A172 (cell line): ENCODE data around the gene MACC1. TPM values are rescaled to one million over a fixed set of nuclear protein-coding genes. Genes with fewer than 3 reads are reported as not detected.

Source experiments
- DNase-seq: peaks from one replicate; pipeline ENCODE4 v3.0.0-alpha.2; 2015; ENCODE audit warnings: low spot score
- total RNA-seq: library from RNA; depleted of rRNA; stranded (reverse); fragments of >200 nt; shearing (Covaris generic); gene quantifications from 2 replicates; pipeline ENCODE4 v1.2.3, GENCODE V29; 2014; rRNA removed

Gene MACC1, protein sequence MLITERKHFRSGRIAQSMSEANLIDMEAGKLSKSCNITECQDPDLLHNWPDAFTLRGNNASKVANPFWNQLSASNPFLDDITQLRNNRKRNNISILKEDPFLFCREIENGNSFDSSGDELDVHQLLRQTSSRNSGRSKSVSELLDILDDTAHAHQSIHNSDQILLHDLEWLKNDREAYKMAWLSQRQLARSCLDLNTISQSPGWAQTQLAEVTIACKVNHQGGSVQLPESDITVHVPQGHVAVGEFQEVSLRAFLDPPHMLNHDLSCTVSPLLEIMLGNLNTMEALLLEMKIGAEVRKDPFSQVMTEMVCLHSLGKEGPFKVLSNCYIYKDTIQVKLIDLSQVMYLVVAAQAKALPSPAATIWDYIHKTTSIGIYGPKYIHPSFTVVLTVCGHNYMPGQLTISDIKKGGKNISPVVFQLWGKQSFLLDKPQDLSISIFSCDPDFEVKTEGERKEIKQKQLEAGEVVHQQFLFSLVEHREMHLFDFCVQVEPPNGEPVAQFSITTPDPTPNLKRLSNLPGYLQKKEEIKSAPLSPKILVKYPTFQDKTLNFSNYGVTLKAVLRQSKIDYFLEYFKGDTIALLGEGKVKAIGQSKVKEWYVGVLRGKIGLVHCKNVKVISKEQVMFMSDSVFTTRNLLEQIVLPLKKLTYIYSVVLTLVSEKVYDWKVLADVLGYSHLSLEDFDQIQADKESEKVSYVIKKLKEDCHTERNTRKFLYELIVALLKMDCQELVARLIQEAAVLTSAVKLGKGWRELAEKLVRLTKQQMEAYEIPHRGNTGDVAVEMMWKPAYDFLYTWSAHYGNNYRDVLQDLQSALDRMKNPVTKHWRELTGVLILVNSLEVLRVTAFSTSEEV
- total RNA-seq = 0.05 TPM in 1 of 2 replicates, not detected in the other

DNA sequence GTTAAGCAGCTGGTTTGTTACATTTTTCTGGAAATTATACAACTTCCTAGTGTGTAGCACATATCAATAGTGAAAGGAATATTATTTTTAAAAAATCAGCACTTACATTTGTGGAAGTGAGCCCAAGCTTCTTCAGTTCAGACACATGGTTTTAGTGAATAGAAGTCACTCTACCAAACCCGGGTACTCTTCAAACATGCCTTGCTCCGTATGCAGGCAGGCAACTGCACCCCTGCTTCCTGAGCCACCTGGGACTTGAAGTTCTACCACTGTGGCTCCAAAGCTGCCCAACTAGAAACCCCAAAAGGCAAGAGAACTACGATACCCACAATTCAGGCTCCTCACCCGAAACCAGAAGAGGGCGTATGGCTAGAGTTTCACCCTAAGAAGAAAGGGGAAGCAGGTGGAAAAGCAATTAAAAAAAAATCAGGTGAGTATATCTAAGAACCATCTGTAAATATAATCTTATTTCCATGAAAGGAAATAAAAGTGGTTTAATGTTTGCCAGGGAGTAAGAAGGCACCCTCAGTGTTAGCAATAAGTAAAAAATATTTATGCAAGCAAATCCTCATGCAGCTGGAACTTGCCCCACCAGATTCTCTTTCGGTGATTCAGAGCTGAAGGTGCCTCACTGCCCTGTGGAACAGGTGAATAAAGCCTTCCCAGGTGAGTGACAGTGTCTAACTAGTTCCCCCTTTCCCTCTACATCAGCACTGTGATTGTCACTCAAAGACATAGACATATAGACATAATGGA is at the start of gene MACC1:
TSS of gene MACC1 (minus strand) at position 192 of the 756 bp plus-strand sequence. CDS start 55,522 bp downstream, outside the sequence.
- no peak for DNase-seq

DNA sequence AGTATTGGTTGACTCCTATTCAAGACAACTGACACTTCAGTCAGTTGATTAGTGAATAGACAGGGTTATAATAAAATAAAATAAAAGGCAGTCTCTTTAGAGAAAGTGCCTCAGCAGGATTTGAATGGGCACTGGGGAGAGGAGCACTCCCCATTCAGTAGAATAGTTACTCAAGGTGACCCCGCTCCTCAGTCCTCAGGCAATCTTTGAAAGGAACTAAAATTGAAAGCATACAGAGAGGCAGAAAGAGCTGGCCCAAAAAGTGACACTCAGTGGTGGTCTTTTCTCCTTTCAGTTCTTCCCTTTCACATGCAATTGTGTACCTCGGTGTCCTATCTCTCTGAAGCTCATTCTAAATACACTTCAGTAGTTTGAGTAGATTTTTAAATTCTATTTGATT is 47.4 kb upstream of the MACC1 start:
- DNase-seq = no peak

DNA sequence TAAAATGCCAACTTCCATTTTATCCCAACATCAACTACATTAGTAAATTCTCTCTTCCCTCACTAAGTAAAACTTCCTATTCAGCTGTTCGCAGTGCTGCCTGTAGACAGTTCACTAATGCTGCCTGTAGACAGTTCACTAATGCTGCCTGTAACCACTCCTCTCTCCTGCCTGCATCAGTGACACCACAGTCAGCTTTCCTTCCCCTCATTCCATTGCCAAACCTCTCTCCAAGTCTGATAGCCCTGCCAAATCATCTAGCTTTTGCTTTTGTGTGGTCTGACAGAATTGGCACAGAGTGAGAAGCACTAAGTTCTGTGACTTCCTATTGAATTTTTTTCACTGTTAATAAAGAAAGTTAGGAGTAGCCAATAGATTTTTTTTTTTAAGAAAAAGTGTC is 43.0 kb upstream of the MACC1 start:
- DNase-seq = no peak

DNA sequence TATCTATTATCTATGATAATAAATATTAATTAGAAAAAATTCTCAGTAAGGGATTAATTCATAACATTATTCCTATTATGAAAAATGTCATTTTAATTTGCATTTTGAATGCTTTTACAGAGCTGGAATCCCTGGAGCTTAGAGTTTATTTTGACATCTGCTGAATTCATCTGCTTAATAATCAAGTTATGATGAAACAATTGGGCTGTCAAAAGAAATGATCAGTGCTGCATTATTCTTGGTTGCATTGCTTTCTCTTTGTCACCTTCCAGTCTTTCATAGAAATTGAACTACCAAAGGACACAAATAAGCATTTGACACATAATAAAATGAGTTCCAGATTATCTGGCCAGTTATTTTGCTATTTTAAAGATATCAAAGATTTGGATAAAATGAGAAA is 40.0 kb upstream of the MACC1 start:
- DNase-seq = no peak

DNA sequence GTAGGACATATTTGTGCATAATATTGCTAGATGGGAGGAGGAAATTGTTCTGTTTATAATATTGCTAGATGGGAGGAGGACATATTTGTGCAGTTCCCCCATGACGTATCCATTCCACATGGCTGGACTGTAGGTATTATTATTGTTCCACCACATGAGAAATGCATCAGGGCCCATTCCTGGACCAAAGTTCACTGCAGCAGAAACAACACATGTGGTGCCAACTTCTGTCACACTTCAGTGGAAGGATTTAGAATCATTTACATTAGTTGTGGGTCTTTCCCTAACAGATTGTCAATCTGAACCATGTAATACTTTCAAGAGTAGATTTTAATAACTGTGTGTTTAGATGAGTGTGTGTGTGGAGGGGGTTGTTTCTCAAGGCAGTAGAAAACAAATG is 32.7 kb upstream of the MACC1 start:
- no peak for DNase-seq

DNA sequence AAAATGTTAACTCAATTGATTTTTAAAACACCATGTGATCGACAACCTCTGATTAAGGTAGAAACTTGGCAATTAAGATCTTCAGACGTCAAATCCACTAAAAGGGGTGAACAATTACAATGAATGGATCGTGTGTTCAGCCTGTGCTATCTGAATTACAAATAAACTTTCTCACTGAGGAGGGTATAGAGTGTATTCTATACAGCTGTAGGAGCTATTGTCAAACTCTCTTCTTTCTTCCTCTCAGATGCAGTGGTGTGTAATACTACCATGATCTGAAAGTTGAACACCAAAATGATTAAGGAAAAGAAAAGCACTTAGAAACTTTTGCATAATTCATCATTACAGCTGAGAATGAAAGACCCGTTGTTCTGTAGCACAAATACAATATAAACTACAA is 32.2 kb upstream of the MACC1 start:
- DNase-seq = no peak

DNA sequence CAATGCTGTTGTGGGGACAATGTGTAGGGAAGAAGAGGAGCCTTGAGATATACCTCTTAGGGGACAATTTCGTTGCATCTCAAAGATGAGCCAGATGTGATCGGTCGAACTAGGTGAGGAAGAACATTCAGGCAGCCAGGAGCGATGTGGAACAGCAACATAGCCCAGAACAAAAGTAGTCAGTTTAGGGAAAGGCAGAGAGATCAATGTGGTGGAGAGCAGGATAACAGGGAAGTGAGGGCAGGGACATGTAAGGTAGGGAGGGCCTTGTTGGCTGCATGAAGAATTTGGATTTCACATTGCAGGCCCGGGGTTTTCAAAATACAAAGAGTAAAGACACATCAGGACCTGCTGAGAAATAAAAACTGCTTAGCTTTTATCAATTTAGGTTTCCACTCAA is 29.1 kb upstream of the MACC1 start:
- DNase-seq = no peak

DNA sequence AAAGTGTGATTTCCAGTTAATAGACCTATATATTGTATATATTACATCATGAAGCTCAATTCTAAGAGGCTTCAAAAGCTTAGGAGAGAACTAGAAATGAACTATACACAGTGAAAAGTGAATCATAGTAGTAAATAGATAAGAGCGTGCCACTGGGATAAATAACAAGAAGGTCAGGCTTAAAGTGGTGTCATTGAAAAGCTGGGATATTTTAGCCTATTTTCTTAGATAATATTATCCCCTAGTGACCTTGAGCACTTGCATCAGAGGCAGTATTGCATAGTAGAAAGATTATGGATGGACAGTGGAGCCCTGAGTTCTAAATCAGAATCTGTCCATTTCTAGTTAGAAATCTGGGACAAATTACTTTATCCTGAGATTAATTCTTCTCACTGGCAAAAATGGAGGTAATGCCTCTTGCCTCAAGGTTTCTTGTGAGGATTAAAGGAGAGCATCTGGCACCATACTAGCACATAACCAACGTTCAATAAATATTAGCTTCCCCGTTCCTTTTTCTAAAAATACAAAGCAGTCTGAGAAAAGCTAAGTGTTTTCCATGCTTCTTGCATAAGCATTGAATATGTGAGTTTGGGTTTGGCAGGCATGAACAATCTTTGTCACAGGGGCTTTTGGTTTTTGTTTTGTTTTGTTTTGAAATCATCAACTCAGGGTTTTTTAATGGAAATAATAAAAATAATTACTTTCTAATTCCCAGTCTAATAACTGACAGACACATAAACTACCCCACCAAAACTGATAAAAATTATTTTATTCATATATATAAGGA is 27.3 kb upstream of the MACC1 start:
- no peak for DNase-seq

DNA sequence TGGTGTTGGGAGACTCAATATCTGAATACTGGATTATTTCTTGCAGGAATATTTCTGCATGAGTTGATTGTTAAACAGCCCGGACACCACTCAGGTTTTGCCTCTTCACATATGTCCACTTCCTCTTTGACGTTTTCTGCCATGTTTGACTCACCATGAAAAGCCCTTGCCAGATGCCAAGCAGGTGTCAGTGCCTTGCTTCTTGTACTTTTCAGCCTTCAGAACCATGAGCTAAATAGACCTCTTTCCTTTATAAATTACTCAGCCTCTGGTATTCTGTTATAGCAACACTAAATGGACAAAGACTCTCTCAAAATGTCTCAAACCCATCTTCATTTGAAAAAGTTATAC is 24.7 kb upstream of the MACC1 start:
- no peak for DNase-seq

DNA sequence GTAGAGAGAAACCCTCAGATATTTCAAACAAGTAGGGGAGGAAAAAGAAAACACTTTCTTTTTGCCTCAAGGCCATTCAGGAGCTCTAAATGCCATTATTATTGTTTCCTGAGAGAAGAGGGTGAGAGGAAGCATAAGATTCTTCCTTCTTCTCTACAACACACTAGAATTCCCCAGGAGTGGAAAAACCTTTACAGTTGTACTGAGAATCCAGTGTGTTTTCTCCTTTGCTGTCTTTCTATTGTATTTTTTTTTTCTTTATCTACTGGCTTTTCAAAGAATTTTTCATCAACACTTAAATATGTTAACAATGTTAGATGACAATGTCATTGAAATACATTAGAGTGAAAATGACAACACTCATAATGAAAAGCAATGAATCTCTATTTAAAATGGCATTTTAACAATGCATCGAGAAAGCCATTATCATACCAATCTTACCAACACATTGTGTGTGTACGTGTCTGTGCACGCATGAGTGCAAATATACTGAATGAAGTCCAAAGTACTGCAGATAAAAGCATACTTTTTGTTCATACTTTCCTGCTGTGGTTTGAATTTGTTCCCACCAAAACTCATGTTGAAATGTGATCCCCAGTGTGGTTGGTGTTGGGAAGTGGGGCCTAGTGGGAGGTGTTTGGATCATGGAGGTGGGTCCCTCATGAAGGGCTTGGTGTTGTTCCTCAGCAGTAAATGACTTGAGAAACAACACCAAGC is 24.2 kb upstream of the MACC1 start:
- DNase-seq = peak; percentile 30

DNA sequence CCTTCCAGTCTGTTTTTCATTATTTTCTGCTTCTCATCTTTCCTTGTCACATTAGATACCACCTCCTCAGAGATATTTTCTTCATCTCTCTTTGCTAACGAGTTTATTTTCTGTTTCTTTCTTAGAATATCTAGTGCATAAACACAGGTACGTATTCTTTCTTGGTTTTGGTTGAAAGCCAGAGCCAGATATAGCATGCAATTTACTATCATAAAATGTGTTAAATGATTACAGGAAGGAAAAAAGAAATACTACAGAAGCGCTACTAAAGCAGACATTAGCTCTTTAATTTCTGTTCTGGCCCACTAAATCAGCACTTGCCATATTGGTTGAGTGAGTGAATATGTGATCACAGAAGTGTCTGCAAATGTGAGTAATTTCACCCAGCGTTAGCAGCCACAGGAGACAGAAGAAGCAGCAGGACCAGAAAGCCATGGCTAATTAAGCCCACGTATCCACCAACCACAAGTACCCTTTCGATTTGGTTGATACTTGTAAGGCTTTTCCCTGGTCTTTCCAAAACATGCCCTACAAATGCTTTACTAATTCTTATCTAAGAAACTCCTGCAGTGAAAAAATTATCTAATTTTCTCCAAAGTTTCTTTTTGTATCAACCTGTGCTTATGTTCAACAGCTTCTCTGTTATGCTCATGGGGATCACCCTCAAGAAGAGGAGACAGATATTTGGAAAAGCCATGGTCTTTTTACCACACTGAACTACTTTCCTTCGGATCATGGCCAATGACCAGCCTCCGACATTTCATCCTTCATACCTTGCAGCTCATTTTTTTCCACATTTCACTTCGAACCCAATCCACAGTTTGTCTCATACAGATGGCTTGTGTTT is 23.1 kb upstream of the MACC1 start:
- DNase-seq = no peak

DNA sequence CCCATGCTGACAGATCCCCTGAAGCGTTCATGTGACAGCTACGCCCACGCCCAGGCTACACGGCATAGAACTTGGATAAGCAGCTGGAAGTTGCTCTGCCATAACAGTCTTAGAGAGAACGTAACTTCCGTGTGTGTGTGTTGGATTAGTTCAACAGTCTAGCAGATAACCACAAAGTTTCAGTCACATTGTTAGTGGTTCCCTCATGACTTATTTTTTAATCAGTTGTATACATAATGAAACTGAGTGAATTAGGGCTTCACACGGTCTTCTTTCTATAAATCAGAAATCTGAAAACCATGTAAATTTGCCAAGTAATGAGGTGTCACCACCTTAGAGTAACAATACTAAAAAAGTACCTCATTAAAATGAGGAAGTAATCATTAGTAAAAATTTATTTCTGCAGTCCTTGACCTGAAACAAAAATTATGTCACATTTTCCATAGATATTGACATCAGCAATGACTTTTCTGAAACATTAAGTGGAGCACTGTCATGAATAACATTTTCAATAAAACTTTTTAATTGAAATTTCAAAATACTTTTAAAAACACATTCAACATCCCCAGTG is 21.7 kb upstream of the MACC1 start:
- DNase-seq = no peak

DNA sequence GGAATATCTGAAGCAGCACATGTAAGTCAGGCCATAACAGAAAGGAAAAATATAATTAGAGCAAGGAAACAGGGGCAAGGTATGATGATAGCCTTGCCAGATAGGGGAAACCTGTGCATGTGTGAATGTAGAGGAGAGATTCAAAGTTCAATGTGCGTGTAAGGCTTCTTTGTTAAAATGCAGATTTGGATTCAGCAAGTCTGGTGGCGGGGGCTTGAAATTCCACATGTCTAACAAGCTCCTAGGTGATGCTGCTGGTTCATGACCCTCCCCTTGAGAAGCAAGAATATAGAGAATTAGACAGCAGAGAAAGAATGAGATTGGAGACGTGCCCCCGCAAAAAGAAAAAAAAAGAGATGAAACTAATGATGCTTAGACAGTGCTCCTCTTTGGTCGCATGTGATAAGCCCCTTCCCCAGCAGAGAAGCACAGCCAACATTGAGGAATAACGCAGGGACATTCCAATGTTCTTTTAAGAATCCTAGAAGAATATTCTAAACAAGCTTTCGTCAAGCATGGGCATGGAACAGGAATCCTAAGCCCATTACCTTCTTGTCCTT is 21.1 kb upstream of the MACC1 start:
- DNase-seq = no peak

DNA sequence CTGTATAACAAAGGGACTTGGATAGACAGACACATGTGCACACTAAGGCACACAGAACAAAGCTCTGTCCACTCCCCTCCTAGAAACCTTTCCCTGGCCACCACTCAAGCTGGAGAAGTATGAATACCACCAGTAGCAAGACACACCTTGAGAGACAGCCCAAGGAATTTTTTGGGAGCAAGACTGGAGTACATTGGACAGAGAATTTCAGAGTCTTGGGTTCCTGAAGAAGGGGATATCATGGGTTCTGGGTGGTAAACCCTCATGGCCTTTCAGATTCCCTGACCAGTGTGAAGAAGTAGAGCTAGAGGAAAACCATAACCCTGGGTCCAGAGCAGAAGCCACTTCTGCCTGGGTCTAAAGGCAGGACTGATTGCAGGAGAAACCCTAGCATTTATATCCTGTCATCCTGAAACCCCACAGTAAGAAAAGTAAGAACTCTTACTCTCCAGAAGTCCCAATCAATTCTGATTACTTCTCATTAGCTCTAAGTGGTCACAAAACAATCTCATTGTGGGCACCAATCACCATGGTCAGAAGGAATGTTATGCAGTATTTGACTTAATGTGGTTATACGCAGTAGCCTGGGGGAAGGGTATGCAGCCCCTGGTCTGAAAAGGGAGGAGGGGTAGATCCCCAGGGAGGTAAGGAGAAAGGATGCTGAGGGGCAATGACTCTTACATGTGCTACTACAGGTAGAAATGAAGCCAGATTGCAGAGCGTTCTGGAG is 20.4 kb upstream of the MACC1 start:
- no peak for DNase-seq

DNA sequence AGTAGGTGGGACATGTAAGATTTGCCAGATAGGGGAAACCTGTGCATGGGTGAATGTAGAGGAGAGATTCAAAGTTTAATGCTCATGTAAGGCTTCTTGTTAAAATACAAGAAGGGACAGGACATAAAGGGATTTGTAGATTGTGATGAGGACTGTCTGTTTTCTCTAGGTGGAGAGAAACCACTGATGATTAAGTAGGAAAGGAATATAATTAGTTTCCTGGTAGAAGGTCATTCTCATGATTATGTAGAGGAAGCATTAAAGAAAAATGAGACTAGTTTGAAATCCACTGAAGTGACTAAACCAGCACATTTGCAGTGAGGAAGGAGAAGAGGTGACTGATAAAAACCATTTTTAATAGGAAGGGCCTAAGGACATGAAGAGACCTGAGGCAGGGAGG is 19.6 kb upstream of the MACC1 start:
- no peak for DNase-seq

DNA sequence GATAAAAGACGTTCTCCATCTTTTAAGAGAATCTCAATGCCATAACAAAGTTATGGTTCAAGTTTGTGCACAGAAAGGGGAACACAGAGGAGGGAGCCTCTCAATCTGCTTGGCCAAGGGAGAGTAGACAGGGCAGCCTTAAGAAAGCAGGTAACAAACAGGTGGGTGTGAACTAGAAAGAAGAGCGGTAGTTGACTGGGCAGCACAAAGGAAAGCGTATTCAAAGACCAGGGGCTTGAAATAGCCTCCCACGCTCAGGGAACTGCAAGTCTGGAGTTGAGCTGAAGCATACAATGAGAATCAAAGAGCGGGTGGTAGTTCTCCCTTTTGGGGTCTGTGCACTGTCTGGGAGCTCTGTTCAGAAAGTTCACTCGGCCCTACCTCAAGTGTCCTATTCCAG is 18.9 kb upstream of the MACC1 start:
- DNase-seq = no peak

DNA sequence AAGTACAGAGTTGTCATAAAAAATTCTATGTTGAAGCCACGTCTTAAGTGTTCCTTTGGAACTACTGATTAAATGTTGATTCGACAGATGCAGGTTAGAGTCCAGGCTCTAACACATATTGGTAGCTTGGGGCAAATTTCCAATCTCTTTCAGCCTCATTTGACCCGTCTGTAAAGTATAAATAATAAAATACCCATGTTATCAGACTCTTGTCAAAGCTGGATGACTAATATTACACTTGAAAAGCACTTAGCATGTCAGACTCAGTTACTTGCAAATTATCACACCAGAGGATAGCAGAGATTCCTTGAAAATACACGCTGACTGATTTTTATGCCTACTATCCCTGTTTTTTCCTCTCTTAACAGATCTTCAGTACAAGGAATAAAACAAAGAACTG is 18.1 kb upstream of the MACC1 start:
- no peak for DNase-seq

DNA sequence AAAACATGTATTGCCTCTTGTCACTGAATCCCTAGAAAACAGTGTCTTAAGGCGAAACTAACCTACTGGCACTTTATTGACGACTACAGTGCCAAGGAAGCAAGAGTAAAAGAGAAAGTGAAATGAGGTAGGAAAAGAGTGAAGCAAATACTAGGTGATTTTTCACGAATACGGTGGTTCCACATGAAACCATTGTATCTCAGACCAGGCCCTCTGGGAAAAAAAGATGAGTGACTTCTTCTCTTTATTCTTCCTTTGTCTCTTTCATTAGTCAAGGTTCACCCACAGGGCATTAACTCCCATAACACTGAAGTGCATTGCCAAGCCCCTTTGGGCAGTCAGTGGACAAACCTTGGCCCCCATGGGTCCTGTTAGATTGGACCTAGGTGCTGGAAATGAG is 16.2 kb upstream of the MACC1 start:
- no peak for DNase-seq

DNA sequence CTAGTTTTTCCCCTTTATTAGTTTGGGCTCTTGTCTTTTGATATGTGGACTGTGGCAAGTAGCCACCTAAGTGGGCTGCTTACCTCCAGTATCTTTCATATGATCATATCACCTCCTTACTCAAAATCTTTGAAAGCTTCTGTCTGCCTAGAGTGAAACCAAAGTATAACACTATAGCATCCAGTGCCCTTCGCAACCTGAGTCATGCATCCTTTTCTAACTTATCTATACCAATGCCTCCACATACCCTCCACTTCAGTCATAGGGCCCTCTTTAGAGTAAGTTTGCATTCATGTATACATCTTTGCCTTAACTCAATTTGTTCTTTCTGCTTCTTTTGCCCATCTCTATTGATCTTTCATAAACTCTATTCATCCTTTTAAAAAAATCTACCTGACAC is 15.7 kb upstream of the MACC1 start:
- DNase-seq = no peak
